ENCODE measurements around the gene PPM1G. TPM values are rescaled to one million over a fixed set of nuclear protein-coding genes. Genes with fewer than 3 reads are reported as not detected.
"Not testable (repeated sequence)": the region's sequence is repeated elsewhere in the genome, so short reads cannot be mapped to it uniquely, and the experiment has no call there.

Gene PPM1G
- total RNA-seq, 1 donor from 2014 or later, result 42.8 TPM

DNA sequence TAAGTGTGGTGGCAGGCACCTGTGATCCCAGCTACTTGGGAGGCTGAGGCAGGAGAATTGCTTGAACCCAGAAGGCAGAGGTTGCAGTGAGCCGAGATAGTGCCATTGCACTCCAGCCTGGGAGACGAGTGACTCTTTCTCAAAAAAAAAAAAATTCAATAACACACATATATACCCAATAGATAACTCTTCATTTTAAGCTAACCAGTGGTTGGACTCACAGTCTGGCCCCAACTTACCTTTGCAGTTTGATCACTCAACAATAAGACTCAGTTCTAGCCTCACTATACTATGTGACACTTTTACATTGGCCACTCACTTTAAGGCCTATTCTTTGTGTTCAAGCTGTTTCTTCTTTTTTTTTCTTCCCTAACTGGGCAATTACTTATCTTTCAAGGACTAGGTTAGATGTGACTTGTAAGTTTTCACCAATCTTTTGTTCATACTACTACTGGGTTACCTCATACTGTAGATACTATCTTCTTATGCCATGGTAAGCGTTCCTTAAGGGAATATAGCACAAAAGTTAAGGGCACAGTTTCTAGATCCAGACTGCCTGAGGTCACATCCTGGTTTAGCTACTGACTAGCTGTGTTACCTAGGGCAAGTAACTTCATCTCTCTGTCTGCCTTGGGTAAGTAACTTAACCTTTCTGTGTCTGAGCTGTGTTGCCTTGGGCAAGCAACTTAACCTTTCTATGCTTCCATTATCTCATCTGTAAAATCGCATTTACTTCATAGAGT, 46.5 kb downstream of the PPM1G start:
- H3K4me1 ChIP-seq (ENCODE audit: control insufficient read depth in 3 of 3, insufficient read depth in 3 of 3, low read length in 3 of 3), result peaks cover 4 to 7% (median 5%) of the 10 kb centered on the region in 3 donors

DNA sequence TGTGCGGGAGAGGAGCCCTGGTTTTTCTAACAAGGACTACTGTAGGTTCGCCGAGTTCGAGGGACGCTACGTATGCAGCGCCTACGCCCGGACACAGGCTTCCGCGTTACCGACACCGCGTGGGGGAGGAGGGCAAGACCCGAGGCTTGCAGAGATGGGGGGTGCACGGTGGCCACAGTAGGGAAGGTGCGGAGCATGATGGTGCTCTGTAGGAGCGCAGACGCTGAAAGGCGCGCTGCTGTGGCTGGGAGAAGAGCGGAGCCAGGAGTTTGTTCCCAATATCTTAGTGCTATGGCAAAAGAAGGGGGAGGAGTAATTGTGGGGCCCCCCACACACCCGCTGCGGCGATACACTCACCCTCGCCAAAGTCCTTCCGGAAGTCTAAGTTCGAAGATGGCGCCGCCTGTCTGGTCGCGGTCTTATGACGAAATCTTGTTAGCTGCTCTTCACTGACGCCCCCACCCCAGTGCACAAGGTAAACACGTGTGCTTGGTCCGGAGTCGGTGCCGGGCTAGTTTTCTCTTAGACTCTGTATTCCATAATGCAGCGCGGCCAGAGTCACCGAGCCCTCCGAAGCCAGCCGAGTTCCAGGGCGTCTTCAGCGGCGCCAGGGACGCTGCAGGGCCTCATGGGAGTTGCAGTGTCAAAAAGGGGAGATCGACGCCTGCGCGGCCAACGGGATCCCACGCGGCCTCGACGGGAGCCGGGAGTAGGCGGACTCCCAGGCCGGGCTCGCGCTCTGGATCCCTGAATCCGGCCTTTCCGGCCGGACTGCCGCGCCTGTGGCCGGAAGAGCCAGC, 52.8 kb downstream of the PPM1G start, which contains the start of gene GTF3C2:
GTF3C2 (minus strand) TSS at position 383 of the 800 bp plus-strand sequence. CDS start 13,210 bp downstream, outside the sequence.
- Histone ChIP-seq H3K27ac (ENCODE audit: low read depth, low read length) (peak within 1 kb of the TSS; percentile 83), H3K4me1 (ENCODE audit: control insufficient read depth in 3 of 3, insufficient read depth in 3 of 3, low read length in 3 of 3) (peaks cover 27 to 43% (median 30%) of the 10 kb centered on the region in 3 donors), H3K9me3 (ENCODE audit: control insufficient read depth in 3 of 3, low read length in 3 of 3) (no peaks in the 10 kb centered on the region), H3K27me3 (ENCODE audit: control insufficient read depth in 3 of 3, insufficient read depth in 3 of 3, low read length in 3 of 3) (no peaks in the 10 kb centered on the region), H3K9ac (ENCODE audit: low read depth in 1 of 3, low read length in 3 of 3) (peak within 1 kb of the TSS; percentile 91 to 97 (median 96)), H3K36me3 (ENCODE audit: control insufficient read depth in 3 of 3, insufficient read depth in 3 of 3, low read length in 3 of 3) (no peaks in the 10 kb centered on the region), H3K4me3 (ENCODE audit: low read length in 3 of 3) (peak within 1 kb of the TSS; percentile 91 to 99 (median 99))

More for the DNA sequence above, 46.5 kb downstream of the PPM1G start:
- H3K36me3 ChIP-seq (ENCODE audit: control insufficient read depth in 3 of 3, insufficient read depth in 3 of 3, low read length in 3 of 3), result peaks cover 34 to 37% (median 36%) of the 10 kb centered on the region in 3 donors
- H3K27me3 ChIP-seq (ENCODE audit: control insufficient read depth in 3 of 3, insufficient read depth in 3 of 3, low read length in 3 of 3), result no peaks in the 10 kb centered on the region
- no peak overlapping the region for H3K27ac ChIP-seq (ENCODE audit: low read depth, low read length)
- no peak overlapping the region for H3K4me3 ChIP-seq (ENCODE audit: low read length in 3 of 3)
- H3K9ac ChIP-seq (ENCODE audit: low read depth in 1 of 3, low read length in 3 of 3), result no peak overlapping the region
- H3K9me3 ChIP-seq (ENCODE audit: control insufficient read depth in 3 of 3, low read length in 3 of 3), result no peaks in the 10 kb centered on the region

DNA sequence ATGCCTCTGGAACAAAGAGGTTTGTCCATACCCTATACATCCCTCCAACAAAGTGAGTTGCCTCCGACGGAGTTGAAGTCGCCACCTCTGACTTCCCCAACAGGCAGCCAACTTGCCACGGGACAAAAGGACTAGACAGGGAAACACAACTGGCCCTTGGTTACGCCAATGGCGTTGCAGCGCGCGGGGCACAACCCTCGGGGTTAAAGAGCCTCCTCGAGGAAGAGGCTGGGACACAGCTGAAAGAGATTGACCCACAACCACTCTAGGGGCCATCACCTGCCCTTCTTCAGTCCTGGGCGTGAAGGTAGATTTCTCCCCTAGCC, 53.4 kb downstream of the PPM1G start:
- H3K4me1 ChIP-seq (ENCODE audit: control insufficient read depth in 3 of 3, insufficient read depth in 3 of 3, low read length in 3 of 3), result peaks cover 27 to 43% (median 30%) of the 10 kb centered on the region in 3 donors
- H3K9me3 ChIP-seq (ENCODE audit: control insufficient read depth in 3 of 3, low read length in 3 of 3), result no peaks in the 10 kb centered on the region
- H3K27me3 ChIP-seq (ENCODE audit: control insufficient read depth in 3 of 3, insufficient read depth in 3 of 3, low read length in 3 of 3), result no peaks in the 10 kb centered on the region
- H3K4me3 ChIP-seq (ENCODE audit: low read length in 3 of 3), result peak overlapping the region; percentile 91 to 99 (median 99)
- peak overlapping the region; percentile 83 for H3K27ac ChIP-seq (ENCODE audit: low read depth, low read length)
- no peaks in the 10 kb centered on the region for H3K36me3 ChIP-seq (ENCODE audit: control insufficient read depth in 3 of 3, insufficient read depth in 3 of 3, low read length in 3 of 3)
- peak overlapping the region; percentile 91 to 97 (median 96) for H3K9ac ChIP-seq (ENCODE audit: low read depth in 1 of 3, low read length in 3 of 3)

DNA sequence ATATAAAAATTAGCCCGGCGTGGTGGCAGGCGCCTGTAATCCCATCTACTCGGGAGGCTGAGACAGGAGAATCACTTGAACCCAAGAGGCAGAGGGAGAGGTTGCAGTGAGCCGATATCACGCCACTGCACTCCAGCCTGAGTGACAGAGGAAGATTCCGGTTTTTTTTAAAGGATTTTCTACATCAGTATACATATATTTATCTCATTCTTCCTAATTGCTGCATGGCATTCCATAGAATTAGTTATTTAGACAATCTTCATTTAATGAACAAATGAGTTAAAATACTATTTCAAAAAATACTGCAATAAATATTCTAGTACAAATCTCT, 54.8 kb downstream of the PPM1G start:
- Histone ChIP-seq H3K4me3 (ENCODE audit: low read length in 3 of 3) (no peak overlapping the region), H3K4me1 (ENCODE audit: control insufficient read depth in 3 of 3, insufficient read depth in 3 of 3, low read length in 3 of 3) (peaks cover 27 to 43% (median 30%) of the 10 kb centered on the region in 3 donors), H3K9ac (ENCODE audit: low read depth in 1 of 3, low read length in 3 of 3) (no peak overlapping the region), H3K27me3 (ENCODE audit: control insufficient read depth in 3 of 3, insufficient read depth in 3 of 3, low read length in 3 of 3) (no peaks in the 10 kb centered on the region), H3K36me3 (ENCODE audit: control insufficient read depth in 3 of 3, insufficient read depth in 3 of 3, low read length in 3 of 3) (no peaks in the 10 kb centered on the region), H3K9me3 (ENCODE audit: control insufficient read depth in 3 of 3, low read length in 3 of 3) (no peaks in the 10 kb centered on the region), H3K27ac (ENCODE audit: low read depth, low read length) (no peak overlapping the region)

DNA sequence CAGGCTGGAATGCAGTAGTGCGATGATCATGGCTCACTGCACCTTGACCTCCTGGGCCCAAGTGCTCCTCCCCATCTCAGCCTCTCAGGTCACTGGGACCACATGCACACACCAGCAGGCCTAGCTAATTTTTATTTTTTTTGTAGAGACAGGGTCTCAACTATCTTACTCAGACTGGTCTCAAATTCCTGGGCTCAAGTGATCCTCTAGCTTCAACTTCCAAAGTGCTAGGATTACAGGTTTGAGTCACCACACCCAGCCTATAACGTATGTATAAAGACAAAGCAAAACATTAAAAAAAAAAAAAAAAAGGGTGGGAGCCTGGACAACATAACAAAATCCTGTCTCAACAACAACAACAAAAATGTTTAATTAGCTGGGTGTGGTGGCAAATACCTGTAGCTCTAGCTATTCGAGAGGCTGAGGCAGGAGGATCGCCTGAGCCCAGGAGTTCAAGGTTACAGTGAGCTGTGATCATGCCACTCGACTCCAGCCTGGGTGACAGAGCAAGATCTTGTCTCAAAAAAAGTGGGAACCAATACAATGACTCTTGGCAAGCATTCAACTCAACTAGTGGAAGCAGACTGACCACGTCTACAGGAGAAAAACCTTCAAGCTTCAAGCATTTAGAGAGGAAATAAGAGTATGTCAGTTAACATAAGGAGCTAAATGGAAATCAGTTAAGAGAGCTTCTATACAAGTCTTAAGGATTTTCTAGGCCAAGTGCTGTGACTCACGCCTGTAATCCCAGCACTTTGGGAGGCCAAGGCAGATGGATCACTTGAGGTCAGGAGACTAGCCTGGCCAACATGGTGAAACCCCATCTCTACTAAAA, 55.4 kb downstream of the PPM1G start:
- H3K27me3 ChIP-seq (ENCODE audit: control insufficient read depth in 3 of 3, insufficient read depth in 3 of 3, low read length in 3 of 3), result no peaks in the 10 kb centered on the region
- H3K9ac ChIP-seq (ENCODE audit: low read depth in 1 of 3, low read length in 3 of 3), result peak overlapping the region in 1 of 3 donors; percentile 43
- H3K36me3 ChIP-seq (ENCODE audit: control insufficient read depth in 3 of 3, insufficient read depth in 3 of 3, low read length in 3 of 3), result no peaks in the 10 kb centered on the region
- H3K4me1 ChIP-seq (ENCODE audit: control insufficient read depth in 3 of 3, insufficient read depth in 3 of 3, low read length in 3 of 3), result peaks cover 27 to 43% (median 30%) of the 10 kb centered on the region in 3 donors
- no peaks in the 10 kb centered on the region for H3K9me3 ChIP-seq (ENCODE audit: control insufficient read depth in 3 of 3, low read length in 3 of 3)
- no peak overlapping the region for H3K27ac ChIP-seq (ENCODE audit: low read depth, low read length)
- H3K4me3 ChIP-seq (ENCODE audit: low read length in 3 of 3), result no peak overlapping the region

DNA sequence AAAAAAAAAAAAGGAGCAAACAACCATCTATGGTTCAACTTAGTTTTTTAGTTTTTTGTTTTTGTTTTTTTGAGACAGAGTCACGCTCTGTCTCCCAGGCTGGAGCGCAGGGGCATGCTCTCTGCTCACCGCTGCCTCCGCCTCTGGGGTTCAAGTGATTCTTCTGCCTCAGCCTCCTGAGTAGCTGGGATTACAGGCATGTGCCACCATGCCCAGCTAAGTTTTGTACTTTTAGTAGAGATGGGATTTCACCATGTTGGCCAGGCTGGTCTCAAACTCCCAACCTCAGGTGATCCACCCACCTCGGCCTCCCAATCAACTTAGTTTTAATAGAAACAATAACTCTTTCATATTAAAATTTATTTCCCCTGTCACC, 56.0 kb downstream of the PPM1G start:
- H3K4me1 ChIP-seq (ENCODE audit: control insufficient read depth in 3 of 3, insufficient read depth in 3 of 3, low read length in 3 of 3), result peaks cover 26 to 42% (median 29%) of the 10 kb centered on the region in 3 donors
- H3K36me3 ChIP-seq (ENCODE audit: control insufficient read depth in 3 of 3, insufficient read depth in 3 of 3, low read length in 3 of 3), result not testable (repeated sequence)

DNA sequence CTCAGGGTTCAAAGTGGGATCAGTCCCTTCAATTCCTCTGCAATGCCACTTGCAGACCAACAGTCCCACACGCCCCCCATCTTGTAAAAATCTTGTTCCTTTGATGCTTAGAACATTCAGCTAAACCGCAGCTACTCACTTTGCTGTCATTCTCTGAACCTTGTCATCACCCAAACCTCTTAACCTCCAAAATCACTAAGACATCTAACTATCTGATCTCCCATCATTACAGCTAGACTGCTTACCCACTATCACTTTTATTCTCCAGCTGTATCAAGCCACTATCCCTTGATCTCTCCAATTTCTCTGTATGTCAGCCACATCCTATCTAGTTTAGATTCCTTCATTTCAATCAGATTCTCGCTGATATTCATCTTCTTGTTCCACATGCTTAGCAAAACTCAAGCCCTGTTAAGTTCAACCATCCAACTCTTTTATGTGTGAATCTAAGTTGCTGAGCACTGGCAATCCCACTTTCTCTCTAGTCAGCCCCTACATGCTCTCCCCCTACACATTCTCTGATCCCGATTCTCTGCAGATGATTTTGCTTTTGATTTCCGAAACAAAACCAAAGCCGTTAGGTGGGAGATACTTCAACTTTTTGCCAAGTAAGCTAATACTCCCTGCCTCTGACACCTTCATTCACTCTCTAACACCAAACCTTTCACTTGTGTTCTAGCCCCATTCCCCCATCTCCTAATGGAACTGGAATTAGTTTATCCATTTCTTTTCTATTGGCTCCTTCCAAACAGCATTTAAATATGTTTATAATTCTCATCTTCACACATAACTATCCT, 57.4 kb downstream of the PPM1G start:
- Histone ChIP-seq H3K4me3 (ENCODE audit: low read length in 3 of 3) (no peak overlapping the region), H3K27ac (ENCODE audit: low read depth, low read length) (no peak overlapping the region), H3K36me3 (ENCODE audit: control insufficient read depth in 3 of 3, insufficient read depth in 3 of 3, low read length in 3 of 3) (no peaks in the 10 kb centered on the region), H3K9ac (ENCODE audit: low read depth in 1 of 3, low read length in 3 of 3) (no peak overlapping the region), H3K4me1 (ENCODE audit: control insufficient read depth in 3 of 3, insufficient read depth in 3 of 3, low read length in 3 of 3) (peaks cover 19 to 30% (median 22%) of the 10 kb centered on the region in 3 donors), H3K9me3 (ENCODE audit: control insufficient read depth in 3 of 3, low read length in 3 of 3) (no peaks in the 10 kb centered on the region), H3K27me3 (ENCODE audit: control insufficient read depth in 3 of 3, insufficient read depth in 3 of 3, low read length in 3 of 3) (no peaks in the 10 kb centered on the region)

More for the DNA sequence above, 56.0 kb downstream of the PPM1G start:
- H3K27ac ChIP-seq (ENCODE audit: low read depth, low read length); H3K9me3 ChIP-seq (ENCODE audit: control insufficient read depth in 3 of 3, low read length in 3 of 3); H3K4me3 ChIP-seq (ENCODE audit: low read length in 3 of 3); H3K27me3 ChIP-seq (ENCODE audit: control insufficient read depth in 3 of 3, insufficient read depth in 3 of 3, low read length in 3 of 3): not testable (repeated sequence)
- H3K9ac ChIP-seq (ENCODE audit: low read depth in 1 of 3, low read length in 3 of 3), result peak overlapping the region in 1 of 3 donors; percentile 43

DNA sequence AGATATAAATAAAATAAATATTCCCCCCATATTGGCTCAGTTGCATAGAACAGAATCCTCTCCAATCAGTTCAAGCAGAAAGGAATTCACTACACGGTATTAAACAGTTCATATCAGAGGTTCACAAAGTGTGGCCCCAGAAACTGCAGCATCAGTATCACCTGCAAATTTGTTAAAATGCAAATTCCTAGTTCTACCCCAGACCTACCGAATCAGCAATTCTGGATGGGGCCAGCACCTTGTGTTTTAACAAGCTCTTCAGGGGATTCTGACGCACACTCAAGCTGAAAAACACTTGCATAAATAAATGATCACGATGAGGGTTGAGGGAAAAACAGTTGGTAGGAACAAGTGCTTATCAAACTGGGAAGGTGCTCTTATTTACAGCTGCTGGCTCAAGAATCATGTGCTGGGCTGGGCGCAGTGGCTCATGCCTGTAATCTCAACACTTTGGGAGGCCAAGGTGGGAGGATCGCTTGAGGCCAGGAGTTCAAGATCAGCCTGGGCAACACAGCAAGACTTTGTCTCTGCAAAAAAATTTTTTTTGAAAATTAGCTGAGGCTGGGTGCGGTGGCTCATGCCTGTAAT, 59.2 kb downstream of the PPM1G start:
- Histone ChIP-seq H3K27ac (ENCODE audit: low read depth, low read length) (no peak overlapping the region), H3K4me1 (ENCODE audit: control insufficient read depth in 3 of 3, insufficient read depth in 3 of 3, low read length in 3 of 3) (peaks cover 12 to 16% (median 12%) of the 10 kb centered on the region in 3 donors), H3K9ac (ENCODE audit: low read depth in 1 of 3, low read length in 3 of 3) (no peak overlapping the region), H3K27me3 (ENCODE audit: control insufficient read depth in 3 of 3, insufficient read depth in 3 of 3, low read length in 3 of 3) (no peaks in the 10 kb centered on the region), H3K9me3 (ENCODE audit: control insufficient read depth in 3 of 3, low read length in 3 of 3) (no peaks in the 10 kb centered on the region), H3K36me3 (ENCODE audit: control insufficient read depth in 3 of 3, insufficient read depth in 3 of 3, low read length in 3 of 3) (no peaks in the 10 kb centered on the region), H3K4me3 (ENCODE audit: low read length in 3 of 3) (no peak overlapping the region)

DNA sequence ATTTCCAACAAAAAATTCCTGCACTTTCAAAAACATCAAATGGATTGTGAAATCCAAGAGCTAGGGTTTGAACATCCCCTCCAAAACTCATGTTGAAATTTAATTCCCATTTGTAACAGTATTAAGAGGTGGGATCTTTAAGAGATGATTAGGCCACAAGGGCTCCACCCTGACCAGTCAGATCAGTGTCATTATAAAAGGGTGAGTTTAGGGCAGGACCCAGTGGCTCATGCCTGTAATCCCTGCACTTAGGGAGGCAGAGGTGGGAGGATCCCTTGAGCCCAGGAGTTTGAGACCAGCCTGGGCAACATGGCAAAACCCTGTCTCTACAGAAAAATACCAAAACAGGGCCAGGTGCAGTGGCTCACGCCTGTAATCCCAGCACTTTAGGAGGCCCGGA, 61.8 kb downstream of the PPM1G start:
- no peak overlapping the region for H3K27ac ChIP-seq (ENCODE audit: low read depth, low read length)
- no peak overlapping the region for H3K9ac ChIP-seq (ENCODE audit: low read depth in 1 of 3, low read length in 3 of 3)
- no peaks in the 10 kb centered on the region for H3K9me3 ChIP-seq (ENCODE audit: control insufficient read depth in 3 of 3, low read length in 3 of 3)
- no peak overlapping the region for H3K4me3 ChIP-seq (ENCODE audit: low read length in 3 of 3)
- H3K36me3 ChIP-seq (ENCODE audit: control insufficient read depth in 3 of 3, insufficient read depth in 3 of 3, low read length in 3 of 3), result peaks cover 2 to 7% (median 5%) of the 10 kb centered on the region in 3 donors
- no peaks in the 10 kb centered on the region for H3K4me1 ChIP-seq (ENCODE audit: control insufficient read depth in 3 of 3, insufficient read depth in 3 of 3, low read length in 3 of 3)
- H3K27me3 ChIP-seq (ENCODE audit: control insufficient read depth in 3 of 3, insufficient read depth in 3 of 3, low read length in 3 of 3), result no peaks in the 10 kb centered on the region

Data from skeletal muscle tissue (tissue), 4 donors.